HG03378 (cell line): ENCODE results near the gene PDZRN4.
"Not testable (repeated sequence)": the region's sequence is repeated elsewhere in the genome, so short reads cannot be mapped to it uniquely, and the experiment has no call there.

ENCODE experiments used
- ATAC-seq: cut with Tn5 transposase; IDR thresholded peaks from one replicate; pipeline ENCODE4 v1.9.1; 2021; ENCODE audit warnings: mild to moderate bottlenecking, moderate library complexity; ENCODE audit not compliant: unreplicated experiment

Gene PDZRN4

DNA sequence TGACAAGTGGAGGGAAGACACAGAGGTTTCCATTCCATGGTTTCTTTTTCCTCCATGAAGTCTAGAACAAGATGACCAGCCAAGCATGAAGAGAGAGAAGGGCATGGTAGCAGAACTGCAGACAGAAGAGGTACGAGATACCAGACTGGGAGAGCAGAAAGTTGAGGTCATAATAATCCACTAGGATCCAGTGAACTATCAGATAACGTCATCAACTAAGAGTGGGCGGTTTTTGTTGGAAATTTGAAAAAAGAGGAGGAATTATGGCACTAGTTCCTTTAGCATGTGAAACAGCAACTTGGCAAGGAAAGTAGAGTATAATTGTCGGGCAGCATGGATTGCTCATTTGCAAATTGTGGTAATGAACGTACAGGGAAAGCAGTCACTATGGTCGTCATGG, 357.6 kb downstream of the PDZRN4 start:
- ATAC-seq, result no peak

GRCh38 chr12:41547071-41547470, 359.0 kb downstream of the PDZRN4 start:
- not testable (repeated sequence) for ATAC-seq

DNA sequence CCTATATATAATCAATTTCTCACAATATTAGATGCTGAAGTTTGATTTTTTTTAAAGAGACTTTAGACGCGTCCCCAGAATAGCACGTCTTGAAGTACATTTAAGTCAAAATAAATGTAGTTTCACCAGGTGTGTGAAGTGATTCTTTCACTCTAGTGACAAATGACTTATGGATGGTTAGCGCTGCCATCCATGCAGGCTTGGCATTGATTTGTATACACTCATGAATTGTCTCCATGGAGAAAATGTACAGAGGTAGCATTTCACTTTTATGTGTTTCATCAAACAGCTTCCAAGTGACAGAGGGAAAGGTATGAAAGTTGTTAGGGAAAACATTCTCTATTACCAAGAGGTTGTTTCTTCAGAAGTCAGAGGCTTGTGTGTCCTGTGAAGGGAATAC, 360.8 kb downstream of the PDZRN4 start:
- no peak for ATAC-seq

DNA sequence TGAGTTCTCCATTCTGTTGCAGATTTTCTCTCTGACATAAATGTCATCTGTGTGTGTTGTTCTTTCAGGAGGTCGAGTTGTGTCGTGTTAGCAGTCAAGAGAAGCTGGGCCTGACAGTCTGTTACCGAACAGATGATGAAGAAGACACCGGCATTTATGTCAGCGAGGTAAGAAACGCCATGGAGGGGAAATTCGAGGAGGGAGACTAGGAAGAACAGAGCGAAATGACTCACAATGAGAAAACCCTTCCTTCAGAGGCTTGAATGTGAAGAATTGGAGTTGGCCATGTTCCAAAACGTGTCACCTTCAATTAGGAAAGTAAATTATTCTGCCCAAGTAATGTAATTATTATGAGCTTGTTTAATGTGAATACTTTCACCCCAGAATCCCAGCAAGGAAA, 364.5 kb downstream of the PDZRN4 start:
- no peak for ATAC-seq

DNA sequence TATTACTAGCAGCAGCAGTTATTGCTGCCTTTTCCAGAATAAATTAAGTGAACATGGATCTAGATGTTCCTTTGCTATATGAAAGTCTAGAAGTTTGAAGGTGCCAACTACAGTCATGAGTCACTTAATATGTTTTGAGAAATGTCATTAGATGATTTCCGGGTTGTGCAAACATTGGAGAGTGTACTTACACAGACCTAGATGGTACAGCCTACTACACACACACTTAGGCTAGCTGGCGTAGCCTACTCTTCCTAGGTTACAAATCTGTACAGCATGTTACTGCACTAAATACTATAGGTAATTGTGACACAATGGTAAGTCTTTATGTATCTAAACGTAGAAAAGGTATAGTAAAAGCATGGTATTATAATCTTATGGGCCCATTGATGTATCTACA, 368.1 kb downstream of the PDZRN4 start:
- no peak for ATAC-seq

GRCh38 chr12:41557344-41557743, 369.2 kb downstream of the PDZRN4 start:
- ATAC-seq, result no peak

- no peak for ATAC-seq
These were observed 370.6 kb downstream of the PDZRN4 start for GRCh38 chr12:41558671-41559070.

- ATAC-seq, result no peak
These were observed 374.9 kb downstream of the PDZRN4 start for GRCh38 chr12:41563051-41563450.

DNA sequence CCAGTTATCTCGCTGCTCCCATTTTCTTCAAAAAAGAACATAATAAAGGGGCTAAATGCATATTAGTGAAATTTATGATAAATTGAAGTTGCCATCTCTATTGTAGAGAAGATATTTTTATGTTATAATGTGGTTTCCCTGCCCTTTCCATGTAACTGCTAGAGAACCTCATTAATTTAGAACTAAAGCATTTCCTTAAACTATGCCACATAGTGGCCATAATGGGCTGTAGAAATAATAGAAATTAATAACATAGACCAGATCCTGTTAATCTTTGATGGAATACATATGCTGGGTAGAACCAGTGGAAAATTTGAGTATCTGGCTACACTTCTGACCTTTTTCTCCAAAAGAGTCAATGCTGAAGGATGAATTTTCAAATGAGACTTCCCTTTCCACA, 376.7 kb downstream of the PDZRN4 start:
- ATAC-seq, result no peak

DNA sequence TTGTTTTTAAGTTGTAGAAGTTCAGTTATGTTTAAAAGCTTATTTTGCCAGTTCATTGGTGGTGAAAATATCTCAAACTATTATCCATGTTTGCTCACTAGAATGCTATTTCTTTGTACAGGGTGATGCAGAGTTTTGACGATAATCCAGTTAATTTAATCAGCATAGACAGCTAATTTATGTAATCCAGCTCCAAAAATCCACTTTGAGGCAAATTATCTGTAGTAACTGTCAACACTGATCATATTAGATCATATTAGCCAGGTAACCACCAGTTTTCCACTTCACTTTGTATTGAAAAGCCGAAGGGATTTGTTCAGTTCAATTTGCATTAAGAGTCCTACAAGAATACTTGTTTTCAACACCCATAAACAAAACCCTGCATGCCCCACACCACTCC, 378.6 kb downstream of the PDZRN4 start:
- ATAC-seq, result no peak

GRCh38 chr12:41573445-41573844, 385.3 kb downstream of the PDZRN4 start:
- no peak for ATAC-seq

GRCh38 chr12:41576925-41577324, 388.8 kb downstream of the PDZRN4 start:
- no peak for ATAC-seq

GRCh38 chr12:41577995-41578394, 389.9 kb downstream of the PDZRN4 start:
- ATAC-seq, result no peak

GRCh38 chr12:41585784-41586183, 397.7 kb downstream of the PDZRN4 start:
- ATAC-seq, result no peak

DNA sequence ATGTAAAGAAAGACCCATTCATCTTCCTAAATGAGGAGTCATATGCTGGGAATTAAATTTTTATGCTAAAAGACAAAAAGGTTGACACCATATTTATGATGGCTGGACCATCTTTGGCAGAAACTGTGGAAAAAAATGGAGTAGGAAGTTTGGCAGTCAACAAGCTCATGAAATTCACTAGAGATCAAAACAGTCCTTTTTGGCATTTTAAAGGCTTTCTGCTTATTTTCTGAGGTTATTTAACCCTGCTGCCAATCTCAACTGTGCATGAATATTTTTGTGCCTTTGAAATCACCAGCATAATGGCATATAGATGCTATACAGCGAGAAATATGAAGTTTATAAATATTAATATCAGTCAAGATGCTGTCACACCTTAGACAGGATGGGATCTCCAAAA, 399.5 kb downstream of the PDZRN4 start:
- no peak for ATAC-seq

DNA sequence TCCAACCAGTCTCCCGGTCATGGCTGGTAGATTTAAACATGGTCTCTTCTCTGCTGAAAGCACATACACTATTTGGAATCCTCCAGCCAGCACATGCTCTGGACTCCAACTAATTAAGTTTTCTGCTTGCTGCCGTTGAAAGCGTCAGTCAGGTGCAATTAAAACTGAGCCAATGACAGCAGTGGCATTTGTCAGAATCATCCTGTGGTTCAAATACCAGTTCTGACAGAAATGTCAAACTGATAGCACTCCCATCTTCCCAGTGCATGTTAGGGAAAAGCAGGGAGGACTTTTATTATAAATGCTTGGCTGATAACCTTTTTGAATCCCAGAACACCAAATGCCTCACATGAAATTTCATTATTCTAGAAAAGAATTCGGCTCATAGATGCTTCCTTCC, 401.8 kb downstream of the PDZRN4 start:
- ATAC-seq, result no peak

- no peak for ATAC-seq
These were observed 408.1 kb downstream of the PDZRN4 start for GRCh38 chr12:41596190-41596589.

DNA sequence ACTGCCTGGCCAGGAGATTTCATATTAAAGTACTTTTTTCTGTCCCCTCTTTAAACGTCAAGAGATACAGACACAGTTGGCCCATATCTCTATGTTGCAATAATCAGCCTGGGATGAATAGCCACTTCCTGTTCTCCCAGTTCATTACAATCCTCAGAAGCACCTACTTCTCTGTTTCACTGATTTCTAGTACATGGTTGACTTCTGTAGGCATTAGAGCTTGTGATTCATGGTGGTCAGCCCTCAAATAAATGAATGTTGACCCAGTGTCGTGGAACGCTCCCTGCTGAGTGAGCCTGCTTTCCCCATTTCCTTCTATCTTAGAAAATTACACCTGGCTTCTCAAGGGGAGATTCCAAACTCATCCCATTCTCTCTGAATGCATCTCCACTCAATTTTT, 416.7 kb downstream of the PDZRN4 start:
- no peak for ATAC-seq

GRCh38 chr12:41605545-41606305, 417.6 kb downstream of the PDZRN4 start:
- no peak for ATAC-seq

- no peak for ATAC-seq
These were observed 418.6 kb downstream of the PDZRN4 start for GRCh38 chr12:41606468-41607445.

DNA sequence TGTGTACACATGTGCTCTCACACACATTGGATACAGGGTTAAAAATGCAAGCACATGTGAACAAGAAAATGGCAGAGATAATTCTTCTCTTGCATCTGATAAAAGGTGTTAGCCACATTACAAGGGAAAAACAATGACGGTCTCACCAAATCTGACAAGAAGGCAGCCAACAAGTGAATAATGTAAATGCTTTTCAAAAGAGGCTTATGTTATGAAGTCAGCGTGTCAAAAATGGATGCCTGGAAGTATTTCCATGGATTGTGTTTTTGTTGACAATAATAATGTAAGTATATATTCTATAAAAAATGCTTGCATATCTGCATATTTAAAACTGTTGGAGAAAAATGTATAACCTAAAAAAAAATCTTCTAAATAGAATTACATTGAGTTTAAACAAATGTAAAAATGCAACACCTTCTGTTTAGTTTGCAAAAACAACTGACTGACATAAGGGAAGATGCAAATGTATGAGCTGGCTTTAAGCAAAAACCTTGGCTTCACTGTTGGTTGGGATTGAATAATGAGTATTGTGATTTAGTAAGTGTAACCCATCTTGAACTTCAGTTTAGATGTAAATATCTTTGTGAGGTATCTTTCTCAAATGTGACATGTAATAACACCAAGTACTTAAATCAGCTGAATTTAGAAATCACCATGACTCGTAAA, 424.9 kb downstream of the PDZRN4 start:
- ATAC-seq, result no peak
